Retinal pigment epithelial cell (primary cell): ENCODE measurements around the gene RASSF3.

Experiments used
- DNase-seq: peaks from one replicate; pipeline ENCODE4 v3.0.0-alpha.2; 2010; ENCODE audit warnings: low read depth
- H3K4me3 ChIP-seq: 2 replicates; pipeline ENCODE4 v1.5.1; 2011; ENCODE audit warnings: mild to moderate bottlenecking, low read length, control low read depth, moderate library complexity
- TF ChIP-seq, protein P1 (sequence below): conservative IDR thresholded peaks from 2 replicates; pipeline ENCODE4 v1.5.1; 2011; ENCODE audit warnings: low read depth, low read length, control low read depth, inconsistent platforms

RASSF3 gene

DNA sequence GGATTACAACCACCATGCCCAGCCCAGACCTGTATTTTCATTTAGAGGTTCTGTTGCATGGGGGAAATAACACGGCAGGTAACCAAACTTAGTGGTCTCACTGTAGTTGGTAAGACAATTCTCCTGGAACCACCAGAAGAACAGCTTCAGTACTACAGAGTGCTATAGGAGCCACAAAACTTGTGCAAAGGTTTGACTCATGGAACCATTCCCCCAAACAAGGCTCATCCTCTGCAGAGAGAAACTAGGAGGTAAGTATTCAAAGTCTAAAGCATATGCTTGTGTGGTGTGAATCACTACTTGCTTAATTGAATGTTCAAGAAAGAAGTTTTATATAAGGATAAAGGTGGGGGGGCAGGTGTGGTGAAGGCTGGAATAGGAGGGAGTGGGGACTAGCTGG is 90.2 kb downstream of the RASSF3 start:
- DNase-seq: no peak
- TF ChIP-seq, protein P1, sequence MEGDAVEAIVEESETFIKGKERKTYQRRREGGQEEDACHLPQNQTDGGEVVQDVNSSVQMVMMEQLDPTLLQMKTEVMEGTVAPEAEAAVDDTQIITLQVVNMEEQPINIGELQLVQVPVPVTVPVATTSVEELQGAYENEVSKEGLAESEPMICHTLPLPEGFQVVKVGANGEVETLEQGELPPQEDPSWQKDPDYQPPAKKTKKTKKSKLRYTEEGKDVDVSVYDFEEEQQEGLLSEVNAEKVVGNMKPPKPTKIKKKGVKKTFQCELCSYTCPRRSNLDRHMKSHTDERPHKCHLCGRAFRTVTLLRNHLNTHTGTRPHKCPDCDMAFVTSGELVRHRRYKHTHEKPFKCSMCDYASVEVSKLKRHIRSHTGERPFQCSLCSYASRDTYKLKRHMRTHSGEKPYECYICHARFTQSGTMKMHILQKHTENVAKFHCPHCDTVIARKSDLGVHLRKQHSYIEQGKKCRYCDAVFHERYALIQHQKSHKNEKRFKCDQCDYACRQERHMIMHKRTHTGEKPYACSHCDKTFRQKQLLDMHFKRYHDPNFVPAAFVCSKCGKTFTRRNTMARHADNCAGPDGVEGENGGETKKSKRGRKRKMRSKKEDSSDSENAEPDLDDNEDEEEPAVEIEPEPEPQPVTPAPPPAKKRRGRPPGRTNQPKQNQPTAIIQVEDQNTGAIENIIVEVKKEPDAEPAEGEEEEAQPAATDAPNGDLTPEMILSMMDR: no peak
- H3K4me3 ChIP-seq: no peak overlapping the region

DNA sequence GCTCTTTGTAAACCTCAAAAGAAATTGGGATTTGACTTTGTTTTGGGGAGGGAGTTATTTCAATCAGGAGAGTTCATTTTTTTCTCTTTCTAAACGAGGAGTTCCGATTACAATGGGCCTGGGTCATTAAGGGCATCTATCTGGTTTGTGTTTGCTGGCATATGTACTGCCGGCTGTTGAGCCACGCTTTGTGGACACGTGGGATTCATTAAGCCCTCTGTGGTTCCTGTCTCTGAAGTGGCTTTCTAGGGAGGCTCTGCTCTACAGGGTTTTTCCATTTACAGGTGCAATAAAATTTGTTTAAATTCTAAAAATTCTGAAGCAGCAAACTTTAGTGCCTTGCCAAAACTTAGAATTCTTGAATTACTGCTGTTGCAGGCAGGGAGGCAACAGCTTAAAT is 91.0 kb downstream of the RASSF3 start:
- H3K4me3 ChIP-seq: no peak overlapping the region
- DNase-seq: no peak
- TF ChIP-seq, protein P1: no peak

DNA sequence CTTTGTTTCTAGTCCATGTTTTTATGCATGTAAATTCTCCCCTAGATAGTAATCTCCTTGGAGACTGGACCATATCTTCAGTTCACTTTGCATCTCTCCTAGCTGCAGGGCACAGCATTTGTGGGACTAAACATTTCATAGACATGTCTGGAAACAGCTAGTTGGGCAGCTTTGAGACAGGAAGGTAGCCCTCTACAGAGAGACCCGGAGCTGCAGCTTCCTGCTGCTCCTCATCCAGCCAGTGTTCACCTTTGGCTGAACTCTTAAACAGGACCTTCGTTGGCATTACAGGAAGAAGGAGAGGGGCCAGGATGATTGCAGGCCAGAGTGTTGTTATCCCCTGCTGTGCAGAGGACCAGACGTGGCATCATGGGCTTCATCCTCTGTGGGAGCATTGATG is 96.0 kb downstream of the RASSF3 start:
- no peak overlapping the region for H3K4me3 ChIP-seq
- no peak for DNase-seq
- TF ChIP-seq, protein P1: no peak

DNA sequence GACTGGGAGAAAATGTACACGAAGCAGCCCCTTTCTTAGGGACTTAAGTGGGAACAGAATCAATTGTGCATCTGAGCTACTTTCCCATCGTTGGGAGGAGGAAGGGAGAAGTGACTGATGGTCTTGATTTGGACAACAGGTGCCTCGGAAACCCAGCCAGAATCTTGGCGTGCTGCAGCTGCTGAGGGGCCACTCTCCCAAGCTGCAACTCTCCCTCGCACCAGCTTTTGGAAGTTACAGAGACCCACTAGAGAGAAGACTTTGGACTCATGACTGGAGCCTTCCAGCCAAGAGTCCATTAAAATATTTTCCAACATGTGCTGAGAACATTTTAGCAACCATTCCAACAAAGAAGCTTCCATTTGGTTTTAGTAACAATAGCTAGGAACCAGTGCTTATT is 96.6 kb downstream of the RASSF3 start:
- H3K4me3 ChIP-seq: no peak overlapping the region
- TF ChIP-seq, protein P1: no peak
- DNase-seq: no peak

DNA sequence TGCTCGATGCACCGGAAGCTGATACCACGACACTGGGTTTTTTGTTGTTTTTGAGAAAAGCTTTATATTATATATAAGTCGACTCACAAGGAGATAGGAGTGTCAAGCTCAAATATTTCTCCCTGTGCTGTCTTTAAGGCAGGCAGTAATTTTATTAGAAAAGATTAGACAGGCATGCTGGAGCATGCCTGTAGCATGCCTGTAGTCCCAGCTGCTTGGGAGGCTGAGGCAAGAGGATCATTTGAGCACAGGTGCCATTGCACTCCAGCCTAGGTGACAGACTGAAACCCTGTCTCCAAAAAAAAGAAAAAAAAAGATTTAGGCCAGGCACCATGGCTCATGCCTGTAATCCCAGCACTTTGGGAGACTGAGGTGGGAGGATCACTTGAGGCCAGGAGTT is 97.1 kb downstream of the RASSF3 start:
- TF ChIP-seq, protein P1: no peak
- H3K4me3 ChIP-seq: no peak overlapping the region
- no peak for DNase-seq

DNA sequence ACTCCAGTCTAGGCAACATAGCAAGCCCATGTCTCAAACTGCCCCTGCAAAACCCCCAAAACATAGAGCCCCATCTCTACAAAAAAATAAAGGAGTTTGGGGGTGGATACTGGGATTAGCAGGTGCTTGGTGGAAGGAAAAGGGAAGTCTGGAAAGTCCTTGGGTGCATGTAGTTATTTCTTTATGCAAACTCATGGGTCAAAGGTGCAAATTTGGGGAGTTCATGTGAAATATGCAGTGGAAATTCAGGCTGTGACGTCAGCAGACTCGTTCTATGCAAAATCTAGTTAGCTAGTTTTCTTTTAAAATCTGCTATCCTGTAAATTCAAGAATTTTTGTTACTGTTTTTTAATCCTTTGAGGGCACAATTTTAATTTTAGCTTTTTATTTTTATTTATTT is 97.6 kb downstream of the RASSF3 start:
- TF ChIP-seq, protein P1: no peak
- DNase-seq: no peak
- no peak overlapping the region for H3K4me3 ChIP-seq

DNA sequence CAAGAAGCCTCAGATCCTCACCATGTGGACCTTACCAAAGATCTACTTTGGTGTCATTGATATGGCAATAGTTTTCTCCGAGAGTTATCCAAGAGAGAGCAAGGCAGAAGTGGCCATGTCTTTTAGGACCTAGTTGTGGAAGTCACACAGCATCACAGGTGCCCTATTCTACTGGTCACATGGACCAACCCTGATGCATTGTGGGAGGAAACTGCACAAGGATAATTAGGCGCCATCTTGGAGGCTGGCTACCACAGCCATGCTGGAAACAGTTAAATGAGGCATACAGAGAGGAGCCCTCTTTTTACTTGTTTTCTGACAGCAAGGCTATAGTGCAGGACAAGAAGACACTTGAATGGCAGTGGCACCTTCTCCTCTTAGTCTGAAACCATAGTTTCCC is 99.1 kb downstream of the RASSF3 start:
- no peak overlapping the region for H3K4me3 ChIP-seq
- DNase-seq: no peak
- TF ChIP-seq, protein P1: no peak
